NOMO-1 treated with DMSO at 0.1 percent for 48 hours (cell line): ENCODE results near the gene CENPU.
"Not testable (repeated sequence)": the region's sequence is repeated elsewhere in the genome, so short reads cannot be mapped to it uniquely, and the experiment has no call there.

ENCODE experiments used
- DNase-seq: peaks from one replicate; lab custom pipeline; 2025; ENCODE audit not compliant: unreplicated experiment; lab: John Stamatoyannopoulos, UW

CENPU gene

GRCh38 chr4:184752496-184753275, 18.8 kb upstream of the CENPU start:
- no peak for DNase-seq

GRCh38 chr4:184751585-184751956, 17.7 kb upstream of the CENPU start:
- DNase-seq = peak; percentile 43

- no peak for DNase-seq
Measured at GRCh38 chr4:184750926-184751584, 17.2 kb upstream of the CENPU start.

- DNase-seq = no peak
Measured at GRCh38 chr4:184748251-184748652, 14.4 kb upstream of the CENPU start.

- DNase-seq = no peak
Measured at GRCh38 chr4:184747034-184747830, 13.3 kb upstream of the CENPU start.

GRCh38 chr4:184745831-184746795, 12.2 kb upstream of the CENPU start:
- peak; percentile 93 for DNase-seq

- no peak for DNase-seq
Measured at GRCh38 chr4:184744236-184744635, 10.3 kb upstream of the CENPU start.

GRCh38 chr4:184743650-184744049, 9.8 kb upstream of the CENPU start:
- DNase-seq = no peak

GRCh38 chr4:184741651-184742050, 7.8 kb upstream of the CENPU start:
- DNase-seq = not testable (repeated sequence)

- DNase-seq = no peak
Measured at GRCh38 chr4:184740980-184741391, 7.1 kb upstream of the CENPU start.

GRCh38 chr4:184739575-184739974, 5.7 kb upstream of the CENPU start:
- DNase-seq = peak; percentile 18

- no peak for DNase-seq
Measured at GRCh38 chr4:184734758-184735157, 862 bp upstream of the CENPU start.

- DNase-seq = no peak
Measured at GRCh38 chr4:184732126-184732525, 1.8 kb downstream of the CENPU start.

- no peak for DNase-seq
Measured at GRCh38 chr4:184731056-184731455, 2.8 kb downstream of the CENPU start.

GRCh38 chr4:184729946-184730345, 4.0 kb downstream of the CENPU start:
- DNase-seq = no peak

- DNase-seq = no peak
Measured at GRCh38 chr4:184728858-184729257, 5.0 kb downstream of the CENPU start.

GRCh38 chr4:184727430-184727829, 6.5 kb downstream of the CENPU start:
- peak; percentile 19 for DNase-seq

GRCh38 chr4:184722798-184723197, 11.1 kb downstream of the CENPU start:
- no peak for DNase-seq

- DNase-seq = no peak
Measured at GRCh38 chr4:184721254-184721653, 12.6 kb downstream of the CENPU start.

- no peak for DNase-seq
Measured at GRCh38 chr4:184719407-184719806, 14.5 kb downstream of the CENPU start.

- DNase-seq = no peak
Measured at GRCh38 chr4:184715526-184715925, 18.4 kb downstream of the CENPU start.
